ENCODE measurements around the gene NTN1.

NTN1 gene

GRCh38 chr17:8995711-8996110, 25.6 kb upstream of the NTN1 start:
- Histone ChIP-seq H3K4me2 (ENCODE audit: low read depth, low read length, poor library complexity, severe bottlenecking) (no peak overlapping the region), H3K9me3 (ENCODE audit: insufficient read depth, low read length) (no peaks in the 10 kb centered on the region), H3K27ac (ENCODE audit: low read depth, low read length) (no peak overlapping the region), H2AFZ (ENCODE audit: low read depth, low read length, severe bottlenecking) (no peak overlapping the region), H3F3A (ENCODE audit: insufficient read depth) (no peaks in the 10 kb centered on the region), H4K20me1 (ENCODE audit: low read depth, low read length) (no peaks in the 10 kb centered on the region), H3K79me2 (ENCODE audit: insufficient read depth, low read length) (no peaks in the 10 kb centered on the region), H3K9me2 (replicated peaks; ENCODE audit: insufficient read depth, low read length) (no peaks in the 10 kb centered on the region), H3K27me3 (ENCODE audit: low read length) (no peaks in the 10 kb centered on the region), H3K4me3 (ENCODE audit: insufficient read depth, low read length, poor library complexity, severe bottlenecking) (no peak overlapping the region), H3K9ac (ENCODE audit: low read length) (no peak overlapping the region), H3K36me3 (ENCODE audit: low read length) (no peaks in the 10 kb centered on the region)
- TF ChIP-seq EZH2phosphoT487 (conservative IDR thresholded peaks at IDR 0.05; ENCODE audit: low read length) (no peak), CTCF (IDR thresholded peaks at IDR 0.05; ENCODE audit: insufficient read depth, low read length, poor library complexity, severe bottlenecking) (no peak)

GRCh38 chr17:8997994-8998628, 23.2 kb upstream of the NTN1 start:
- peak; percentile 92 for TF ChIP-seq CTCF (IDR thresholded peaks at IDR 0.05; ENCODE audit: insufficient read depth, low read length, poor library complexity, severe bottlenecking)
- no peak for TF ChIP-seq EZH2phosphoT487 (conservative IDR thresholded peaks at IDR 0.05; ENCODE audit: low read length)

GRCh38 chr17:9001559-9001958, 19.8 kb upstream of the NTN1 start:
- Histone ChIP-seq H3K4me3 (ENCODE audit: insufficient read depth, low read length, poor library complexity, severe bottlenecking) (no peak overlapping the region), H3K36me3 (ENCODE audit: low read length) (no peaks in the 10 kb centered on the region), H3K4me2 (ENCODE audit: low read depth, low read length, poor library complexity, severe bottlenecking) (no peak overlapping the region), H4K20me1 (ENCODE audit: low read depth, low read length) (no peaks in the 10 kb centered on the region), H3K79me2 (ENCODE audit: insufficient read depth, low read length) (no peaks in the 10 kb centered on the region), H3K9me2 (replicated peaks; ENCODE audit: insufficient read depth, low read length) (no peaks in the 10 kb centered on the region), H2AFZ (ENCODE audit: low read depth, low read length, severe bottlenecking) (no peak overlapping the region), H3F3A (ENCODE audit: insufficient read depth) (no peaks in the 10 kb centered on the region), H3K27me3 (ENCODE audit: low read length) (no peaks in the 10 kb centered on the region), H3K27ac (ENCODE audit: low read depth, low read length) (no peak overlapping the region), H3K9me3 (ENCODE audit: insufficient read depth, low read length) (no peaks in the 10 kb centered on the region), H3K9ac (ENCODE audit: low read length) (no peak overlapping the region)
- TF ChIP-seq EZH2phosphoT487 (conservative IDR thresholded peaks at IDR 0.05; ENCODE audit: low read length), result no peak
- no peak for TF ChIP-seq CTCF (IDR thresholded peaks at IDR 0.05; ENCODE audit: insufficient read depth, low read length, poor library complexity, severe bottlenecking)

More at GRCh38 chr17:8997994-8998628, 23.2 kb upstream of the NTN1 start:
- Histone ChIP-seq H3K9ac (ENCODE audit: low read length) (no peak overlapping the region), H3K4me2 (ENCODE audit: low read depth, low read length, poor library complexity, severe bottlenecking) (no peak overlapping the region), H3K36me3 (ENCODE audit: low read length) (no peaks in the 10 kb centered on the region), H3K9me2 (replicated peaks; ENCODE audit: insufficient read depth, low read length) (no peaks in the 10 kb centered on the region), H3K27ac (ENCODE audit: low read depth, low read length) (no peak overlapping the region), H2AFZ (ENCODE audit: low read depth, low read length, severe bottlenecking) (no peak overlapping the region), H3K27me3 (ENCODE audit: low read length) (no peaks in the 10 kb centered on the region), H4K20me1 (ENCODE audit: low read depth, low read length) (no peaks in the 10 kb centered on the region), H3K79me2 (ENCODE audit: insufficient read depth, low read length) (no peaks in the 10 kb centered on the region), H3F3A (ENCODE audit: insufficient read depth) (no peaks in the 10 kb centered on the region), H3K9me3 (ENCODE audit: insufficient read depth, low read length) (no peaks in the 10 kb centered on the region), H3K4me3 (ENCODE audit: insufficient read depth, low read length, poor library complexity, severe bottlenecking) (no peak overlapping the region)

Measured in SU-DHL-6 (cell line).